ENCODE measurements around the gene ZFR2. TPM values are rescaled to one million over a fixed set of nuclear protein-coding genes. Genes with fewer than 3 reads are reported as not detected.

Gene ZFR2
- total and polyA plus RNA-seq, 2 experiments from 2014 or later, result not detected

GRCh38 chr19:3807131-3807480 is 61.7 kb downstream of the ZFR2 start:
- Histone ChIP-seq H3K9me2 (ENCODE audit: insufficient read depth) (no peaks in the 10 kb centered on the region), H3K27ac (no peak overlapping the region), H3K79me2 (ENCODE audit: insufficient read depth) (no peaks in the 10 kb centered on the region), H3K4me1 (ENCODE audit: insufficient read depth) (no peaks in the 10 kb centered on the region), H3F3A (ENCODE audit: insufficient read depth) (no peaks in the 10 kb centered on the region), H3K4me2 (ENCODE audit: unreplicated experiment) (no peak overlapping the region), H4K20me1 (ENCODE audit: insufficient read depth) (no peaks in the 10 kb centered on the region), H3K27me3 (replicated peaks; ENCODE audit: insufficient read depth) (peaks cover 4% of the 10 kb centered on the region), H3K9ac (no peak overlapping the region), H3K4me3 (no peak overlapping the region), H3K9me3 (ENCODE audit: low read depth) (no peaks in the 10 kb centered on the region), H2AFZ (no peak overlapping the region), H3K36me3 (ENCODE audit: low read depth) (no peaks in the 10 kb centered on the region)
- in situ Hi-C loops (cut with MboI), result no loop called here
- whole genome bisulfite sequencing, 2 experiments (ENCODE audit: low coverage in 1 of 2, low lambda C conversion rate in 2 of 2, missing lambda C conversion rate in 2 of 2), result 73 to 80% methylated on average over 19 of the region's 19 CpGs
- no peak for DNase-seq
- TF ChIP-seq EZH2 (IDR thresholded peaks at IDR 0.05; ENCODE audit: insufficient read depth, poor library complexity, severe bottlenecking), result no peak
- no peak for TF ChIP-seq EZH2phosphoT487 (IDR thresholded peaks at IDR 0.05; ENCODE audit: insufficient read depth, low read depth)

GRCh38 chr19:3805859-3806258 is 63.0 kb downstream of the ZFR2 start:
- Histone ChIP-seq H3K9me2 (ENCODE audit: insufficient read depth) (no peaks in the 10 kb centered on the region), H3K9ac (no peak overlapping the region), H3F3A (ENCODE audit: insufficient read depth) (no peaks in the 10 kb centered on the region), H3K9me3 (ENCODE audit: low read depth) (no peaks in the 10 kb centered on the region), H3K79me2 (ENCODE audit: insufficient read depth) (no peaks in the 10 kb centered on the region), H3K4me3 (no peak overlapping the region), H4K20me1 (ENCODE audit: insufficient read depth) (no peaks in the 10 kb centered on the region), H3K27me3 (replicated peaks; ENCODE audit: insufficient read depth) (peaks cover 16% of the 10 kb centered on the region), H3K27ac (no peak overlapping the region), H3K4me2 (ENCODE audit: unreplicated experiment) (no peak overlapping the region), H2AFZ (no peak overlapping the region), H3K4me1 (ENCODE audit: insufficient read depth) (no peaks in the 10 kb centered on the region), H3K36me3 (ENCODE audit: low read depth) (no peaks in the 10 kb centered on the region)
- no peak for TF ChIP-seq EZH2 (IDR thresholded peaks at IDR 0.05; ENCODE audit: insufficient read depth, poor library complexity, severe bottlenecking)
- no peak for TF ChIP-seq EZH2phosphoT487 (IDR thresholded peaks at IDR 0.05; ENCODE audit: insufficient read depth, low read depth)
- in situ Hi-C loops (cut with MboI), result no loop called here
- DNase-seq, result no peak
- WGBS, 2 experiments (ENCODE audit: low coverage in 1 of 2, low lambda C conversion rate in 2 of 2, missing lambda C conversion rate in 2 of 2), result 68 to 69% methylated on average over 14 to 29 of the region's 29 CpGs

- WGBS, 2 experiments (ENCODE audit: low coverage in 1 of 2, low lambda C conversion rate in 2 of 2, missing lambda C conversion rate in 2 of 2), result 55 to 67% methylated on average over 7 to 10 of the region's 13 CpGs
- H4K20me1 ChIP-seq (ENCODE audit: insufficient read depth), result no peaks in the 10 kb centered on the region
- no peaks in the 10 kb centered on the region for H3K9me2 ChIP-seq (ENCODE audit: insufficient read depth)
- no peaks in the 10 kb centered on the region for H3K36me3 ChIP-seq (ENCODE audit: low read depth)
- no peak for DNase-seq
- in situ Hi-C loops (cut with MboI), result no loop called here
- no peaks in the 10 kb centered on the region for H3K9me3 ChIP-seq (ENCODE audit: low read depth)
- no peak overlapping the region for H3K9ac ChIP-seq
- peaks cover 24% of the 10 kb centered on the region for H3K27me3 ChIP-seq (replicated peaks; ENCODE audit: insufficient read depth)
- H3K4me3 ChIP-seq, result no peak overlapping the region
- H3K79me2 ChIP-seq (ENCODE audit: insufficient read depth), result no peaks in the 10 kb centered on the region
- no peak overlapping the region for H3K4me2 ChIP-seq (ENCODE audit: unreplicated experiment)
- H3K4me1 ChIP-seq (ENCODE audit: insufficient read depth), result no peaks in the 10 kb centered on the region
- no peak overlapping the region for H3K27ac ChIP-seq
- H2AFZ ChIP-seq, result no peak overlapping the region
- TF ChIP-seq EZH2 (IDR thresholded peaks at IDR 0.05; ENCODE audit: insufficient read depth, poor library complexity, severe bottlenecking) (no peak), EZH2phosphoT487 (IDR thresholded peaks at IDR 0.05; ENCODE audit: insufficient read depth, low read depth) (no peak)
- no peaks in the 10 kb centered on the region for H3F3A ChIP-seq (ENCODE audit: insufficient read depth)
Measured at GRCh38 chr19:3804429-3804828, 64.4 kb downstream of the ZFR2 start.

- no peak overlapping the region for H2AFZ ChIP-seq
- in situ Hi-C loops (cut with MboI), result no loop called here
- no peaks in the 10 kb centered on the region for H3K9me3 ChIP-seq (ENCODE audit: low read depth)
- H3K79me2 ChIP-seq (ENCODE audit: insufficient read depth), result no peaks in the 10 kb centered on the region
- no peak for DNase-seq
- H3K27ac ChIP-seq, result no peak overlapping the region
- no peak overlapping the region for H3K9ac ChIP-seq
- H3K27me3 ChIP-seq (replicated peaks; ENCODE audit: insufficient read depth), result peaks cover 24% of the 10 kb centered on the region
- no peaks in the 10 kb centered on the region for H4K20me1 ChIP-seq (ENCODE audit: insufficient read depth)
- WGBS, 2 experiments (ENCODE audit: low coverage in 1 of 2, low lambda C conversion rate in 2 of 2, missing lambda C conversion rate in 2 of 2), result 48 to 55% methylated on average over 10 of the region's 10 CpGs
- no peaks in the 10 kb centered on the region for H3F3A ChIP-seq (ENCODE audit: insufficient read depth)
- H3K4me3 ChIP-seq, result no peak overlapping the region
- no peak overlapping the region for H3K4me2 ChIP-seq (ENCODE audit: unreplicated experiment)
- no peaks in the 10 kb centered on the region for H3K4me1 ChIP-seq (ENCODE audit: insufficient read depth)
- TF ChIP-seq EZH2 (IDR thresholded peaks at IDR 0.05; ENCODE audit: insufficient read depth, poor library complexity, severe bottlenecking), result no peak
- TF ChIP-seq EZH2phosphoT487 (IDR thresholded peaks at IDR 0.05; ENCODE audit: insufficient read depth, low read depth), result no peak
- H3K9me2 ChIP-seq (ENCODE audit: insufficient read depth), result no peaks in the 10 kb centered on the region
- H3K36me3 ChIP-seq (ENCODE audit: low read depth), result no peaks in the 10 kb centered on the region
Measured at GRCh38 chr19:3803986-3804385, 64.9 kb downstream of the ZFR2 start.

Measured in GM23248 (cell line).